Renal pelvis (tissue), 4 donors: ENCODE results near the gene ATF3. TPM values are rescaled to one million over a fixed set of nuclear protein-coding genes. Genes with fewer than 3 reads are reported as not detected.
"Not testable (repeated sequence)": the region's sequence is repeated elsewhere in the genome, so short reads cannot be mapped to it uniquely, and the experiment has no call there.

Source experiments
- DNase-seq: peaks from one replicate; pipeline ENCODE4 v3.0.0-alpha.2; 2013
- polyA plus RNA-seq, 3 donors: library from polyadenylated mRNA; unstranded; fragments of 120-200 nt; gene quantifications; one replicate each; pipeline ENCODE4 v1.2.1, GENCODE V29; 2013; ENCODE audit not compliant: insufficient read length in 3 of 3

Gene ATF3
- polyA plus RNA-seq, 3 donors: 10.1 to 11.8 (median 10.6) TPM

DNA sequence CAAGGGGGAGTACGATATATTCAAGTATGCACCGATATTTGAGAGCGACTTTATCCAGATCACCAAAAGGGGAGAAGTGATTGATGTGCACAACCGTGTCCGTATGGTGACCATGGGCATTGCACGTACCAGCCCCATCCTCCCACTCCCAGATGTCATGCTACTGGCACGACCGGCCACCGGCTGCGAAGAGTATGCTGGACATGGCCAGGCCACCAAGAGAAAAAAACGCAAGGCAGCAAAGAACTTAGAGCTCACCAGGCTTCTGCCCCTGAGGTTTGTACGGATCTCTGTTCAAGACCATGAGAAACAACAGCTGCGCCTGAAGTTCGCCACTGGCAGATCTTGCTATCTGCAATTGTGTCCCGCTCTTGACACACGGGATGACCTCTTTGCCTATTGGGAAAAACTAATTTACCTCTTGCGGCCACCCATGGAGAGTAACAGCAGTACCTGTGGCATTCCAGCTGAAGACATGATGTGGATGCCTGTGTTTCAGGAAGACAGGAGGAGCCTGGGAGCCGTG, 16.5 kb downstream of the ATF3 start:
- DNase-seq: no peak

- no peak for DNase-seq
Observed at GRCh38 chr1:212625781-212626450, 17.4 kb downstream of the ATF3 start.

GRCh38 chr1:212628046-212628445, 19.5 kb downstream of the ATF3 start:
- DNase-seq: no peak

DNA sequence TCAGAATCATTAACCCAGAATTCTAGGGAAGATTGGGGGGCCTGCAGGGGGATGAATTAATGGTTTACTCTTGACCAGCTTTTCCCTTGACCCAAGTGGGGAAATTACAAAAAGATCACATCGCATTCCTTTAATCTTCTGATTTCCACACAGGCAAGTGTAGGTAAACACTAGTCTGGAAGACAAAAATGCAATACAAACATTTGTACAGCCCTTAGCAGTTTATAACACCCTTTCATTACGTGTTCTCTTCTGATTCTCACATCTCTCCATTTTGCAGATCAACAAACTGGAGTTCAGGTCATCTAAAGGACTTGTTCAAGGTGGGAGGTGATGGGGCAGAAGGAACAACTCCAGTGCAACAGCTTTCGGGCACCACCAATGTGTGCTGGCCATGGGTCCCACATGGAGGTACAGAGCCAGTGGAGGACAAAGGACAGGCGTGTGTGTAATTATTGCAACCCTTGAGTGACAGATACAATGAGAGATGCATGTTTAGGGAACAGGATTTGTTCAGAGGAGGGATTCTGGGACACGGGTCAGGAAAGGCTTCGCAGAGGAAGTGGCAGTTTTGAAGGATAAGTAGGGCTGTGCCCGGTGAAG, 20.4 kb downstream of the ATF3 start:
- no peak for DNase-seq

DNA sequence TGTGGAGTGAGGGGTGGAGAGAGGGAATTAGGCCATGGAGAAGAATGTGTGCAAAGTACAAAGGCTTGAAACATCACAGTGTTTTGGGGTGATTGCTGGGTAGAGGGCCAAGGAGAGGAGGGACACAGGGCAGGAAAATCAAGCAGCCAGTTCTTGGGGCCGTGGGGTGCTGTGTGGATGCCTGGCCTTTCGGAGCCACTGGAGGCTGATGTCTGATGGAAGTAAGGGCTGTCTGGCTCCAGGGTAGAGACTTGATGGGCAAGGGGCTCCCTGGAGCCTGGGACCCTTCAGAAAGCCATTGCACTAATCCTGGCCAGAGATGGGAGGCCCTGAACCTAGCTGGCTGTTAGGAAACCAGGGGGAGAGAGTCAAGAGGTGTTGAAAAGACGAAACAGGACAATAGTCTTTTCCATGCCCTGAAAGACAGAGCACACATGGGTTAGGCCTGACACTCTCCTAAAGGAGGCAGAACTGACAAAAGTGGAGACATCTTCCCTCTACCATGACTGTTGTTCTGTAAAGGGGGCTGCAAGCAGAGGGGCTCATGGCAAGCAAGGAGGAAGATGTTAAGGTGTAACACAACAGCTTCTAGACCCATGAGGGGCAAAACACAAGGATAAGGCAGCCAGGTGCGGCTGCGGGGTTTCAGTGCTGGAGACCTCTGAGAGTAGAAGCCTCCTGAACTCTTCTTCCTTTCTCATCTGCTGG, 21.0 kb downstream of the ATF3 start:
- no peak for DNase-seq

GRCh38 chr1:212630158-212630900, 21.8 kb downstream of the ATF3 start:
- DNase-seq: no peak

DNA sequence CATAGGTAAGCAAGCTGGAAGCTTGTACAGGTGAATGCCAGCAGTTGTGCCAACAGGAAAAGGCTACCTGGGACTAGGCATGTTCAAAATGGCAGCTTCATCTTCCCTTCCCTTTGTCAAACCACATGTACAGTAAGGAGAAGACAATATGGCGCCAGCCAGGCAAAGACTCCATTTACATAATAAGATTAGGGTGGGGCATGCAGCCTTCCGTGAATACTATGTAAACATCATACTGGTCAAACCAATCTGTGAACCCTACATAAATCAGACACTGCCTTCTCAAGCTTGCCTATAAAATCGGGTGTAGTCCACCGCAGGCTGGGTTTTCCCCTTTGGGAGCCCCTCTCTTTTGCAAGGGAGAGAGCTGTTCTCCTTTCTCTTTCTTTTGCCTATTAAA, 24.6 kb downstream of the ATF3 start:
- DNase-seq: no peak

- no peak for DNase-seq
Observed at GRCh38 chr1:212634252-212634651, 25.7 kb downstream of the ATF3 start.

GRCh38 chr1:212635141-212635631, 26.6 kb downstream of the ATF3 start:
- DNase-seq: no peak

- DNase-seq: no peak
Observed at GRCh38 chr1:212637902-212638301, 29.3 kb downstream of the ATF3 start.

GRCh38 chr1:212638492-212639151, 30.1 kb downstream of the ATF3 start:
- DNase-seq: no peak

- DNase-seq: not testable (repeated sequence)
Observed at GRCh38 chr1:212639524-212639923, 31.0 kb downstream of the ATF3 start.

DNA sequence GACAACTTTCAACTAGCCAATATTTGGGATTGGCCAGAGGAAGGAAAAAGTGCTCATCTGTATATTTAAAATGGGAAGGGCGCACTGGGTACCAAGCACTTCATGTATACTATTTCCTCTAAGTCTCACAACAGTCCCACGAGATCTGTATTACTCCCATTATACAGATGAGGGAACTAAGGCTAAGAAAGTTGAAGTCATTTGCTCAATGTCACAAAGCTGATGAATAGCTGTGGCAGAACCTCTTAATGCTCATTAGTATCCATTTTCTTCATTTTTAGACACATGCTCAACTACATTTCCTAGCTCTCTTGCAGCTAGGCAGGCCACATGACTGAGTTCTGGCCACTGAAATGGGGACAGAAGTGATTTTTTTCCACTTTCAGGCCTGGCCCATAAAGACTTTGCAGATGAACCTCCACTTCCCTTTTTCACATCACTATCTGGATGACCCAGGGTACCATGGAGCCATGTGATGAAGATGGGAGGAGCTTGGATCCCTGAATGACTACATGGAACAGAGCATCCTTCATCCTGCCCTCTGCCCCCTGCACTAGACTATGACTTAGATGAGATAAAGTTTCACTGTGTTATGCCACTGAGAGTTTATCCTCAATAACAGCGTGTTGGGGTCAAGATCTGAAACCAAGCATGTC, 31.8 kb downstream of the ATF3 start:
- DNase-seq: no peak

GRCh38 chr1:212641956-212642355, 33.4 kb downstream of the ATF3 start:
- no peak for DNase-seq

DNA sequence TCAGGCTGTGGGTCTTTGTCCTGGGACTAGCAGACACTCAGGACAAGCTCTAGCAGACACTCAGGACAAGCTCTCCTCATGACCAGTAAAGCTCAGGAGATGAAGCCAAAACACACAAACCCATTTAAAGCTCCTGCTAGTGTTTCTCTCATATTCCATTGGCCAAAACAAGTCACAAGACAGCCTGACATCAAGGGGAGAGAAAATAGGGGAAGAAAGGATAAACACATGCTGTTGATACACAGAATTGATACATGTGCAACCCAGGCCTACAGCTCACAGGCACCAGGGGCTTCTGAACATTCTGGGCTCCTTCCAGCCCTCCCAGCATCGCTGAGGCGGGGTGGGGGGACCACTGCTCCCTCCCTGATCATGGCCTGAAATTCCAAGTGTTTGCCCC, 35.3 kb downstream of the ATF3 start:
- DNase-seq: no peak

GRCh38 chr1:212644866-212645545, 36.4 kb downstream of the ATF3 start:
- DNase-seq: no peak

- no peak for DNase-seq
Observed at GRCh38 chr1:212645546-212646543, 37.3 kb downstream of the ATF3 start.

GRCh38 chr1:212646588-212646987, 38.0 kb downstream of the ATF3 start:
- no peak for DNase-seq

- DNase-seq: no peak
Observed at GRCh38 chr1:212647004-212647403, 38.4 kb downstream of the ATF3 start.
